ENCODE measurements around the gene COX4I1. TPM values are rescaled to one million over a fixed set of nuclear protein-coding genes. Genes with fewer than 3 reads are reported as not detected.
A peak's percentile ranks its signal among the peaks of the same experiment; 100 is the strongest.

The COX4I1 gene
- total and polyA plus RNA-seq, 9 of the 15 experiments (the other 6 are each of a cell fraction or from before 2014, with no cell fraction given) = 651 to 2,356 (median 1,032) TPM

DNA sequence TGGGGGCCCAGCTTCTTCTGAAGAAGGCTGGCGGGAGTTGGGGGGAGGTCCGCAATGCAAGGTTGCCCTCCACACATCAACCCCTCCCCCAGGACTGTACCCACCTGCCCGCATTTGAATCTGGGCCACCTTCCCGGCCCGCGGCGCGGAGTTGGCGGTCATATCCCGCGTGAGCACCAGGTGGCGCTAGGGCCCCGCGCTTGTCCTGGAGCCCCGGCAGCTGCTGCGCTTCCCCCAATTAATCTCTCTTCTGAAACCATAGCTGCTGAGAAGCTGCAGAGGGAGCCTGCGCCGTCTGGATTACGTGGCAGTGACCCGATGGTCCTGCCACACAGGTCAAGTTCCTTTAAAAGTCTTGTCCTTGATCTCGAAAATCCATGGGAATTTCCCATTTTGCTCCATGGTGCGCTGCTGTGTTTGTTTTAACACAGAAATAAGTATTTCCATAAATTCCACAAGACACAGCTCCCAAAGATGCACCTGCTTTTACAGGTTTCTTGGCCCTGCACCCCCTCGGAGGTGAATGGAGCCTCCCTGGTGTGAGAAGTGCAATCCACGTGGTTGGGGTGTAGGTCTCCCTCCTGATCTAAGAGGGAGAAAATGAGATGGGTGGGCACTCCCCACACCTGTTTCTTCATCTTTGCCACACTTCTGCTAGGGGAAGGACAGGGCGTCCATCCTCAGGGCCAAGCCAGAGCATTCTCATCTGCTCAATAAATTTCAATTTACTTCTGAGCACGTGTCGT, 22.1 kb downstream of the COX4I1 start (continued):
- TF ChIP-seq, protein P1, sequence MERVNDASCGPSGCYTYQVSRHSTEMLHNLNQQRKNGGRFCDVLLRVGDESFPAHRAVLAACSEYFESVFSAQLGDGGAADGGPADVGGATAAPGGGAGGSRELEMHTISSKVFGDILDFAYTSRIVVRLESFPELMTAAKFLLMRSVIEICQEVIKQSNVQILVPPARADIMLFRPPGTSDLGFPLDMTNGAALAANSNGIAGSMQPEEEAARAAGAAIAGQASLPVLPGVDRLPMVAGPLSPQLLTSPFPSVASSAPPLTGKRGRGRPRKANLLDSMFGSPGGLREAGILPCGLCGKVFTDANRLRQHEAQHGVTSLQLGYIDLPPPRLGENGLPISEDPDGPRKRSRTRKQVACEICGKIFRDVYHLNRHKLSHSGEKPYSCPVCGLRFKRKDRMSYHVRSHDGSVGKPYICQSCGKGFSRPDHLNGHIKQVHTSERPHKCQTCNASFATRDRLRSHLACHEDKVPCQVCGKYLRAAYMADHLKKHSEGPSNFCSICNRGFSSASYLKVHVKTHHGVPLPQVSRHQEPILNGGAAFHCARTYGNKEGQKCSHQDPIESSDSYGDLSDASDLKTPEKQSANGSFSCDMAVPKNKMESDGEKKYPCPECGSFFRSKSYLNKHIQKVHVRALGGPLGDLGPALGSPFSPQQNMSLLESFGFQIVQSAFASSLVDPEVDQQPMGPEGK (CRISPR knock-in tag; IDR thresholded peaks at IDR 0.05; ENCODE audit: borderline replicate concordance) = no peak
- TF ChIP-seq, protein P2, sequence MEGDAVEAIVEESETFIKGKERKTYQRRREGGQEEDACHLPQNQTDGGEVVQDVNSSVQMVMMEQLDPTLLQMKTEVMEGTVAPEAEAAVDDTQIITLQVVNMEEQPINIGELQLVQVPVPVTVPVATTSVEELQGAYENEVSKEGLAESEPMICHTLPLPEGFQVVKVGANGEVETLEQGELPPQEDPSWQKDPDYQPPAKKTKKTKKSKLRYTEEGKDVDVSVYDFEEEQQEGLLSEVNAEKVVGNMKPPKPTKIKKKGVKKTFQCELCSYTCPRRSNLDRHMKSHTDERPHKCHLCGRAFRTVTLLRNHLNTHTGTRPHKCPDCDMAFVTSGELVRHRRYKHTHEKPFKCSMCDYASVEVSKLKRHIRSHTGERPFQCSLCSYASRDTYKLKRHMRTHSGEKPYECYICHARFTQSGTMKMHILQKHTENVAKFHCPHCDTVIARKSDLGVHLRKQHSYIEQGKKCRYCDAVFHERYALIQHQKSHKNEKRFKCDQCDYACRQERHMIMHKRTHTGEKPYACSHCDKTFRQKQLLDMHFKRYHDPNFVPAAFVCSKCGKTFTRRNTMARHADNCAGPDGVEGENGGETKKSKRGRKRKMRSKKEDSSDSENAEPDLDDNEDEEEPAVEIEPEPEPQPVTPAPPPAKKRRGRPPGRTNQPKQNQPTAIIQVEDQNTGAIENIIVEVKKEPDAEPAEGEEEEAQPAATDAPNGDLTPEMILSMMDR (IDR thresholded peaks at IDR 0.05 in 2 of 3, conservative IDR thresholded peaks at IDR 0.05 in 1 of 3; ENCODE audit: insufficient read depth in 2 of 3, low read depth in 1 of 3, low read length in 3 of 3) = peak; percentile 93 to 98 (median 95)
- TF ChIP-seq CREBBP (IDR thresholded peaks at IDR 0.05; ENCODE audit: low read depth, low read length) (no peak), TEAD1 (CRISPR knock-in tag; IDR thresholded peaks at IDR 0.05) (peak in 1 of 2 experiments; percentile 33; a peak in 1 of 4 replicates), CBX1 (IDR thresholded peaks at IDR 0.05; ENCODE audit: low read depth) (no peak), NFYB (IDR thresholded peaks at IDR 0.05; ENCODE audit: extremely low read depth, insufficient read length) (no peak)
- TF ChIP-seq, protein P3, sequence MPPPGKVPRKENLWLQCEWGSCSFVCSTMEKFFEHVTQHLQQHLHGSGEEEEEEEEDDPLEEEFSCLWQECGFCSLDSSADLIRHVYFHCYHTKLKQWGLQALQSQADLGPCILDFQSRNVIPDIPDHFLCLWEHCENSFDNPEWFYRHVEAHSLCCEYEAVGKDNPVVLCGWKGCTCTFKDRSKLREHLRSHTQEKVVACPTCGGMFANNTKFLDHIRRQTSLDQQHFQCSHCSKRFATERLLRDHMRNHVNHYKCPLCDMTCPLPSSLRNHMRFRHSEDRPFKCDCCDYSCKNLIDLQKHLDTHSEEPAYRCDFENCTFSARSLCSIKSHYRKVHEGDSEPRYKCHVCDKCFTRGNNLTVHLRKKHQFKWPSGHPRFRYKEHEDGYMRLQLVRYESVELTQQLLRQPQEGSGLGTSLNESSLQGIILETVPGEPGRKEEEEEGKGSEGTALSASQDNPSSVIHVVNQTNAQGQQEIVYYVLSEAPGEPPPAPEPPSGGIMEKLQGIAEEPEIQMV (tag; conservative IDR thresholded peaks at IDR 0.05; ENCODE audit: low read depth) = no peak
- TF ChIP-seq, protein P4, sequence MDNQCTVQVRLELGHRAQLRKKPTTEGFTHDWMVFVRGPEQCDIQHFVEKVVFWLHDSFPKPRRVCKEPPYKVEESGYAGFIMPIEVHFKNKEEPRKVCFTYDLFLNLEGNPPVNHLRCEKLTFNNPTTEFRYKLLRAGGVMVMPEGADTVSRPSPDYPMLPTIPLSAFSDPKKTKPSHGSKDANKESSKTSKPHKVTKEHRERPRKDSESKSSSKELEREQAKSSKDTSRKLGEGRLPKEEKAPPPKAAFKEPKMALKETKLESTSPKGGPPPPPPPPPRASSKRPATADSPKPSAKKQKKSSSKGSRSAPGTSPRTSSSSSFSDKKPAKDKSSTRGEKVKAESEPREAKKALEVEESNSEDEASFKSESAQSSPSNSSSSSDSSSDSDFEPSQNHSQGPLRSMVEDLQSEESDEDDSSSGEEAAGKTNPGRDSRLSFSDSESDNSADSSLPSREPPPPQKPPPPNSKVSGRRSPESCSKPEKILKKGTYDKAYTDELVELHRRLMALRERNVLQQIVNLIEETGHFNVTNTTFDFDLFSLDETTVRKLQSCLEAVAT (IDR thresholded peaks at IDR 0.05) = no peak
- TF ChIP-seq, protein P5, sequence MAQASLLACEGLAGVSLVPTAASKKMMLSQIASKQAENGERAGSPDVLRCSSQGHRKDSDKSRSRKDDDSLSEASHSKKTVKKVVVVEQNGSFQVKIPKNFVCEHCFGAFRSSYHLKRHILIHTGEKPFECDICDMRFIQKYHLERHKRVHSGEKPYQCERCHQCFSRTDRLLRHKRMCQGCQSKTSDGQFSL (CRISPR knock-in tag; IDR thresholded peaks at IDR 0.05) = 0 out of 2 replicates have a peak, but pooled peaks have one; percentile 43
- TF ChIP-seq, protein P5 (tag; IDR thresholded peaks at IDR 0.05) = no peak
- TF ChIP-seq, protein P6, sequence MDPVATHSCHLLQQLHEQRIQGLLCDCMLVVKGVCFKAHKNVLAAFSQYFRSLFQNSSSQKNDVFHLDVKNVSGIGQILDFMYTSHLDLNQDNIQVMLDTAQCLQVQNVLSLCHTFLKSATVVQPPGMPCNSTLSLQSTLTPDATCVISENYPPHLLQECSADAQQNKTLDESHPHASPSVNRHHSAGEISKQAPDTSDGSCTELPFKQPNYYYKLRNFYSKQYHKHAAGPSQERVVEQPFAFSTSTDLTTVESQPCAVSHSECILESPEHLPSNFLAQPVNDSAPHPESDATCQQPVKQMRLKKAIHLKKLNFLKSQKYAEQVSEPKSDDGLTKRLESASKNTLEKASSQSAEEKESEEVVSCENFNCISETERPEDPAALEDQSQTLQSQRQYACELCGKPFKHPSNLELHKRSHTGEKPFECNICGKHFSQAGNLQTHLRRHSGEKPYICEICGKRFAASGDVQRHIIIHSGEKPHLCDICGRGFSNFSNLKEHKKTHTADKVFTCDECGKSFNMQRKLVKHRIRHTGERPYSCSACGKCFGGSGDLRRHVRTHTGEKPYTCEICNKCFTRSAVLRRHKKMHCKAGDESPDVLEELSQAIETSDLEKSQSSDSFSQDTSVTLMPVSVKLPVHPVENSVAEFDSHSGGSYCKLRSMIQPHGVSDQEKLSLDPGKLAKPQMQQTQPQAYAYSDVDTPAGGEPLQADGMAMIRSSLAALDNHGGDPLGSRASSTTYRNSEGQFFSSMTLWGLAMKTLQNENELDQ (CRISPR knock-in tag; IDR thresholded peaks at IDR 0.05; ENCODE audit: borderline replicate concordance) = no peak
